Smooth muscle cell of the coronary artery (primary cell): ENCODE measurements around the gene TBCA. TPM values are rescaled to one million over a fixed set of nuclear protein-coding genes. Genes with fewer than 3 reads are reported as not detected.

Experiments
- total RNA-seq: library from RNA; depleted of rRNA; stranded (reverse); fragments of >200 nt; gene quantifications from 2 replicates; pipeline ENCODE4 v1.2.3, GENCODE V29; 2014; ENCODE audit warnings: low replicate concordance

Gene TBCA, protein sequence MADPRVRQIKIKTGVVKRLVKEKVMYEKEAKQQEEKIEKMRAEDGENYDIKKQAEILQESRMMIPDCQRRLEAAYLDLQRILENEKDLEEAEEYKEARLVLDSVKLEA
- total RNA-seq = 64.0 and 121 TPM in 2 replicates

GRCh38 chr5:77775790-77776553, at the start of gene TBCA:
TSS of gene TBCA (minus strand) at chr5:77776339. CDS start at chr5:77776257, 82 bp downstream.

Other genes starting within 250 kb of the TBCA start
- gene OTP, start 137.6 kb downstream of the TBCA start, total RNA-seq = not detected in 2 replicates